ENCODE results near the gene MITD1.

- TF ChIP-seq POLR2AphosphoS5 (IDR thresholded peaks at IDR 0.05) (no peak), POLR2A (IDR thresholded peaks at IDR 0.05) (no peak), CTCF (IDR thresholded peaks at IDR 0.05) (no peak), EP300 (IDR thresholded peaks at IDR 0.05; ENCODE audit: low read depth) (no peak)
These were observed 24.6 kb upstream of the MITD1 start for GRCh38 chr2:99205491-99205890.
